Upper lobe of left lung (tissue), 4 donors: ENCODE measurements around the gene LPCAT1.

Experiments
- CTCF ChIP-seq, 6 experiments: fragments of 450-650 bp in 4 of 6; fragments of 200-600 bp in 2 of 6; sonication (generic) in 2 of 6; IDR thresholded peaks; one replicate each; pipeline ENCODE4 v1.5.1; 2016 to 2019; ENCODE audit warnings: antibody characterized with exemption in 6 of 6
- POLR2A ChIP-seq, 4 donors: fragments of 450-650 bp; IDR thresholded peaks; one replicate each; pipeline ENCODE4 v1.5.1; 2016 to 2017; ENCODE audit warnings: antibody characterized with exemption in 4 of 4, mild to moderate bottlenecking in 2 of 4

- TF ChIP-seq CTCF (IDR thresholded peaks at IDR 0.05) (no peak), POLR2A (IDR thresholded peaks at IDR 0.05) (no peak)
These were observed 26.4 kb downstream of the LPCAT1 start for GRCh38 chr5:1497242-1497777.
